ENCODE measurements around the gene SLC25A22.

Gene SLC25A22

GRCh38 chr11:821512-822371 is 23.7 kb upstream of the SLC25A22 start:
- no peak for FAIRE-seq

- no peak for FAIRE-seq
Observed at GRCh38 chr11:820655-821511, 22.8 kb upstream of the SLC25A22 start.

GRCh38 chr11:819943-820649 is 22.0 kb upstream of the SLC25A22 start:
- no peak for FAIRE-seq

- no peak for FAIRE-seq
Observed at GRCh38 chr11:819129-819931, 21.2 kb upstream of the SLC25A22 start.

GRCh38 chr11:818396-819128 is 20.5 kb upstream of the SLC25A22 start, which contains the start of gene PNPLA2:
Gene PNPLA2, plus strand, starts transcription at chr11:818914. Its CDS starts 805 bp downstream, at chr11:819719.
- FAIRE-seq = no peak

- no peak for FAIRE-seq
Observed at GRCh38 chr11:816433-816779, 18.3 kb upstream of the SLC25A22 start.

GRCh38 chr11:815675-816432 is 17.8 kb upstream of the SLC25A22 start:
- FAIRE-seq = no peak

GRCh38 chr11:813456-814096 is 15.5 kb upstream of the SLC25A22 start:
- FAIRE-seq = no peak

GRCh38 chr11:813072-813455 is 15.0 kb upstream of the SLC25A22 start:
- no peak for FAIRE-seq

GRCh38 chr11:812390-812789 is 14.3 kb upstream of the SLC25A22 start:
- no peak for FAIRE-seq

- FAIRE-seq = no peak
Observed at GRCh38 chr11:811446-812245, 13.6 kb upstream of the SLC25A22 start.

- FAIRE-seq = no peak
Observed at GRCh38 chr11:810040-810567, 12.0 kb upstream of the SLC25A22 start.

GRCh38 chr11:809287-810039 is 11.4 kb upstream of the SLC25A22 start, which contains the start of gene RPLP2:
Gene RPLP2, plus strand, starts transcription at chr11:809967. Its CDS starts 268 bp downstream, at chr11:810235.
- no peak for FAIRE-seq

- FAIRE-seq = no peak
Observed at GRCh38 chr11:808427-809286, 10.6 kb upstream of the SLC25A22 start.

- FAIRE-seq = no peak
Observed at GRCh38 chr11:804599-804964, 6.5 kb upstream of the SLC25A22 start.

GRCh38 chr11:803770-804598 is 5.9 kb upstream of the SLC25A22 start:
- FAIRE-seq = no peak

- FAIRE-seq = no peak
Observed at GRCh38 chr11:803467-803742, 5.3 kb upstream of the SLC25A22 start.

All from endometrium (tissue), 2 donors.